Neural cell (in vitro differentiated cells): ENCODE measurements around the gene PRSS38. TPM values are rescaled to one million over a fixed set of nuclear protein-coding genes. Genes with fewer than 3 reads are reported as not detected.

ENCODE experiments used
- H2AFZ ChIP-seq: fragments of 200-600, 300-800 bp; sonication (generic), shearing (Covaris generic); 2 replicates; pipeline ENCODE4 v1.6.0; 2014; ENCODE audit warnings: low read depth, mild to moderate bottlenecking, antibody characterized with exemption, low read length, moderate library complexity
- H3F3A ChIP-seq: fragments of 200-600 bp; shearing (Covaris generic); 2 replicates; pipeline ENCODE4 v1.6.1; 2016; ENCODE audit warnings: mild to moderate bottlenecking, moderate library complexity, mixed read lengths, antibody characterized with exemption, low read length; ENCODE audit not compliant: insufficient read depth, poor library complexity, severe bottlenecking
- H3K27ac ChIP-seq: fragments of 200-600, 300-800 bp; sonication (generic), shearing (Covaris generic); 2 replicates; pipeline ENCODE4 v1.5.1; 2014; ENCODE audit warnings: mild to moderate bottlenecking, low read length, moderate library complexity
- H3K27me3 ChIP-seq: fragments of 300-800, 200-600 bp; sonication (generic), shearing (Covaris generic); 2 replicates; pipeline ENCODE4 v1.6.0; 2014; ENCODE audit warnings: mild to moderate bottlenecking, low read depth, low read length, moderate library complexity; ENCODE audit not compliant: insufficient read depth
- H3K36me3 ChIP-seq: fragments of 300-800, 200-600 bp; sonication (generic), shearing (Covaris generic); 2 replicates; pipeline ENCODE4 v1.5.1; 2014; ENCODE audit warnings: mild to moderate bottlenecking, antibody characterized with exemption, low read length, moderate library complexity; ENCODE audit not compliant: insufficient read depth
- H3K4me2 ChIP-seq: fragments of 300-800, 200-600 bp; sonication (generic), shearing (Covaris generic); 2 replicates; pipeline ENCODE4 v1.6.0; 2014; ENCODE audit warnings: mild to moderate bottlenecking, low read length
- H3K4me3 ChIP-seq: fragments of 300-800, 200-600 bp; sonication (generic), shearing (Covaris generic); 2 replicates; pipeline ENCODE4 v1.5.1; 2014; ENCODE audit warnings: mild to moderate bottlenecking, low read length, moderate library complexity
- H3K79me2 ChIP-seq: fragments of 200-600 bp; shearing (Covaris generic); replicated peaks from 2 replicates; pipeline ENCODE4 v1.6.0; 2014; ENCODE audit warnings: mild to moderate bottlenecking, low read length, moderate library complexity; ENCODE audit not compliant: insufficient read depth
- H3K9ac ChIP-seq: fragments of 300-800, 200-600 bp; sonication (generic), shearing (Covaris generic); 2 replicates; pipeline ENCODE4 v1.6.1; 2016; ENCODE audit warnings: mild to moderate bottlenecking, low read length, mixed read lengths
- H3K9me2 ChIP-seq: fragments of 200-600 bp; shearing (Covaris generic); 2 replicates; pipeline ENCODE4 v1.6.1; 2016; ENCODE audit warnings: mild to moderate bottlenecking, low read length, mixed read lengths; ENCODE audit not compliant: insufficient read depth
- H3K9me3 ChIP-seq: fragments of 200-600, 300-800 bp; sonication (generic), shearing (Covaris generic); 2 replicates; pipeline ENCODE4 v1.6.1; 2016; ENCODE audit warnings: mild to moderate bottlenecking, mixed run types, low read length, moderate library complexity, mixed read lengths
- H4K20me1 ChIP-seq: fragments of 200-600 bp; shearing (Covaris generic); 2 replicates; pipeline ENCODE4 v1.6.1; 2016; ENCODE audit warnings: mild to moderate bottlenecking, mixed run types; ENCODE audit not compliant: insufficient read depth
- EP300 ChIP-seq: fragments of 450-650 bp; conservative IDR thresholded peaks from 2 replicates; pipeline ENCODE4 v1.6.1; 2014; ENCODE audit warnings: antibody characterized with exemption, mild to moderate bottlenecking, moderate library complexity; ENCODE audit not compliant: poor library complexity, severe bottlenecking
- EZH2 ChIP-seq: fragments of 200-600, 300-800 bp; shearing (Covaris generic), sonication (generic); IDR thresholded peaks from 2 replicates; pipeline ENCODE4 v1.6.1; 2014; ENCODE audit warnings: antibody characterized with exemption, low read length, borderline replicate concordance, mild to moderate bottlenecking; ENCODE audit not compliant: insufficient read depth, poor library complexity, severe bottlenecking
- MXI1 ChIP-seq: fragments of 450-650 bp; conservative IDR thresholded peaks from 2 replicates; pipeline ENCODE4 v1.6.1; 2014; ENCODE audit warnings: antibody characterized with exemption, mild to moderate bottlenecking; ENCODE audit not compliant: poor library complexity, severe bottlenecking
- POLR2AphosphoS5 ChIP-seq: IDR thresholded peaks from 2 replicates; pipeline ENCODE4 v1.6.1; 2012
- RAD21 ChIP-seq: fragments of 450-650 bp; conservative IDR thresholded peaks from 2 replicates; pipeline ENCODE4 v1.6.1; 2014; ENCODE audit warnings: antibody characterized with exemption, mild to moderate bottlenecking, moderate library complexity
- SMC3 ChIP-seq: fragments of 450-650 bp; conservative IDR thresholded peaks from 2 replicates; pipeline ENCODE4 v1.6.1; 2014; ENCODE audit warnings: antibody characterized with exemption, mild to moderate bottlenecking, moderate library complexity; ENCODE audit not compliant: poor library complexity
- TAF1 ChIP-seq: IDR thresholded peaks from 2 replicates; pipeline ENCODE4 v1.6.1; 2012; ENCODE audit warnings: low read depth
- polyA plus RNA-seq: library from polyadenylated mRNA; depleted of rRNA; stranded (reverse); fragments of >200 nt; gene quantifications from 2 replicates; pipeline ENCODE4 v1.2.3, GENCODE V29; 2014
- TF ChIP-seq, protein P1 (sequence below): fragments of 450-650 bp; IDR thresholded peaks from 2 replicates; pipeline ENCODE4 v1.5.1; 2014; ENCODE audit warnings: antibody characterized with exemption, mild to moderate bottlenecking, moderate library complexity; ENCODE audit not compliant: poor library complexity, severe bottlenecking
- TF ChIP-seq, protein P2 (sequence below): IDR thresholded peaks from 2 replicates; pipeline ENCODE4 v1.6.1; 2012; ENCODE audit warnings: borderline replicate concordance

Gene PRSS38
- polyA plus RNA-seq, 1 donor from 2014 or later, result not detected

DNA sequence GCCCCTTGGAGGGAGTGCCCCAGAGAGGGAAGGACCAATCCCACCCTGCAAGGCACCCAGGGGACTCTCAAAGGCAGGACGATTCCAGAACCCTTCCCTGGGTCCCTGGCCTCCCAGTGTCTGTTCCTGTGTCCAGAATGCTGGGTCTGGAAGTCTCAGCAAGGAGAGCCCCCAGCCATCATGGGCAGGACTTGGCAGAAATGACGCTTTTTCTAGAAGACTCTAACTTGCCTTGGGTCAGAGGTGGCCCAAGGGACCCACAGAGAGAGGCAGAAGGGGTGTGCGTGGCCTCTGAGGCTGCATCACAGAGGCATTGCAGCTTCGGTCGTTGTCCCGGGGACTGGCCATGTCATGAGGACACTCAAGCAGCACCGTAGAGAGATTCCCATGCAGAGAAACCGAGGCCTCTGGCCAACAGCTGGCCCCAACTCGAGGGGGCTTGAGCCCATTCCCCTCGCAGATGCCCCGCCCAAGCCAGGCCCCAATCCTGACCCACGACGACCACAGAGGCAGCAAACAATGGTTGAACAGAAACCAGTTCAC lies 74.5 kb downstream of the PRSS38 start:
- H3K4me2 ChIP-seq, result no peak overlapping the region

DNA sequence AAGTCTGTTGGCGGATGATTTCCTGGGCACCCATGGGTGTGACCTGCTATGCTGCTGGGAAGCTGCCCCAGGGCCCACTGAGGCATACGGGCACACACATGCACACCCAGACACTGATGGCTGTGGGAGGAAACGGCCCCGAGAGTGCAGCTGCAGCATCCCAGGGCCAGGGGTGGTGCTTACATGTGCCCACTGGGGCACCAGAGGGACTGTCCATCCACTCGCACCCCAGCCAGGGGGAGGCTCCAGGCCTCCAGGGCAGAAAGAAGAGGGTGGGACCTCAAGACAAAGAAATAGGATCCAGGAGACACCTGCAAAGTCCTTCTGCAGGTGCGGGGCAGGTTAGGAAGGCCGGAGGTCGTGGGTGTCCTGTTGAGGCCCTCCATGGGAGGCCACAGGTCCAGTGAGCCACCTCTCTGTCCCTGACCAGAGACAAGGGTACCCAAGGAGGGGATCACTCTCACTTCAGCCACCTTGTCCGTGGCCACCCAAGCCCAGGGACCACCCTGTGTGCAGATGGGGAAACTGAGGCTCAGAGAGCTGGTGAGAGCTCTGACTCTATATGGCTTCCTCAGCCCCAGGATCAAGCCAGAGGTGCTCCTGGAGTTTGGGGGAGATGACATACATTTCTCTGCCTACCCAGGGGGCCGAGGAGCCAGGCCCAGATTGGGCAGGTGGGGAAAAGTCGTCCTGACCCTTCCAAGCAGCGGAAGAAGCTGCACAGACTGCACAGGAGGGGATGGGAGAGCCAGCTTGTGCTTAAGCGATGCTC lies 75.2 kb downstream of the PRSS38 start:
- H2AFZ ChIP-seq, result no peak overlapping the region
- no peak overlapping the region for H3K27ac ChIP-seq
- no peaks in the 10 kb centered on the region for H3K36me3 ChIP-seq
- H4K20me1 ChIP-seq, result no peaks in the 10 kb centered on the region
- no peak overlapping the region for H3K4me3 ChIP-seq
- no peaks in the 10 kb centered on the region for H3K27me3 ChIP-seq
- no peaks in the 10 kb centered on the region for H3F3A ChIP-seq
- no peaks in the 10 kb centered on the region for H3K9me2 ChIP-seq
- no peaks in the 10 kb centered on the region for H3K79me2 ChIP-seq
- no peak overlapping the region for H3K9ac ChIP-seq
- H3K4me2 ChIP-seq, result no peak overlapping the region
- no peaks in the 10 kb centered on the region for H3K9me3 ChIP-seq
- TF ChIP-seq EZH2, result no peak
- TF ChIP-seq EP300, result no peak
- TF ChIP-seq SMC3, result no peak

More for the DNA sequence above, 74.5 kb downstream of the PRSS38 start:
- TF ChIP-seq, protein P1, sequence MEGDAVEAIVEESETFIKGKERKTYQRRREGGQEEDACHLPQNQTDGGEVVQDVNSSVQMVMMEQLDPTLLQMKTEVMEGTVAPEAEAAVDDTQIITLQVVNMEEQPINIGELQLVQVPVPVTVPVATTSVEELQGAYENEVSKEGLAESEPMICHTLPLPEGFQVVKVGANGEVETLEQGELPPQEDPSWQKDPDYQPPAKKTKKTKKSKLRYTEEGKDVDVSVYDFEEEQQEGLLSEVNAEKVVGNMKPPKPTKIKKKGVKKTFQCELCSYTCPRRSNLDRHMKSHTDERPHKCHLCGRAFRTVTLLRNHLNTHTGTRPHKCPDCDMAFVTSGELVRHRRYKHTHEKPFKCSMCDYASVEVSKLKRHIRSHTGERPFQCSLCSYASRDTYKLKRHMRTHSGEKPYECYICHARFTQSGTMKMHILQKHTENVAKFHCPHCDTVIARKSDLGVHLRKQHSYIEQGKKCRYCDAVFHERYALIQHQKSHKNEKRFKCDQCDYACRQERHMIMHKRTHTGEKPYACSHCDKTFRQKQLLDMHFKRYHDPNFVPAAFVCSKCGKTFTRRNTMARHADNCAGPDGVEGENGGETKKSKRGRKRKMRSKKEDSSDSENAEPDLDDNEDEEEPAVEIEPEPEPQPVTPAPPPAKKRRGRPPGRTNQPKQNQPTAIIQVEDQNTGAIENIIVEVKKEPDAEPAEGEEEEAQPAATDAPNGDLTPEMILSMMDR, result no peak
- TF ChIP-seq RAD21, result no peak
- TF ChIP-seq, protein P2, sequence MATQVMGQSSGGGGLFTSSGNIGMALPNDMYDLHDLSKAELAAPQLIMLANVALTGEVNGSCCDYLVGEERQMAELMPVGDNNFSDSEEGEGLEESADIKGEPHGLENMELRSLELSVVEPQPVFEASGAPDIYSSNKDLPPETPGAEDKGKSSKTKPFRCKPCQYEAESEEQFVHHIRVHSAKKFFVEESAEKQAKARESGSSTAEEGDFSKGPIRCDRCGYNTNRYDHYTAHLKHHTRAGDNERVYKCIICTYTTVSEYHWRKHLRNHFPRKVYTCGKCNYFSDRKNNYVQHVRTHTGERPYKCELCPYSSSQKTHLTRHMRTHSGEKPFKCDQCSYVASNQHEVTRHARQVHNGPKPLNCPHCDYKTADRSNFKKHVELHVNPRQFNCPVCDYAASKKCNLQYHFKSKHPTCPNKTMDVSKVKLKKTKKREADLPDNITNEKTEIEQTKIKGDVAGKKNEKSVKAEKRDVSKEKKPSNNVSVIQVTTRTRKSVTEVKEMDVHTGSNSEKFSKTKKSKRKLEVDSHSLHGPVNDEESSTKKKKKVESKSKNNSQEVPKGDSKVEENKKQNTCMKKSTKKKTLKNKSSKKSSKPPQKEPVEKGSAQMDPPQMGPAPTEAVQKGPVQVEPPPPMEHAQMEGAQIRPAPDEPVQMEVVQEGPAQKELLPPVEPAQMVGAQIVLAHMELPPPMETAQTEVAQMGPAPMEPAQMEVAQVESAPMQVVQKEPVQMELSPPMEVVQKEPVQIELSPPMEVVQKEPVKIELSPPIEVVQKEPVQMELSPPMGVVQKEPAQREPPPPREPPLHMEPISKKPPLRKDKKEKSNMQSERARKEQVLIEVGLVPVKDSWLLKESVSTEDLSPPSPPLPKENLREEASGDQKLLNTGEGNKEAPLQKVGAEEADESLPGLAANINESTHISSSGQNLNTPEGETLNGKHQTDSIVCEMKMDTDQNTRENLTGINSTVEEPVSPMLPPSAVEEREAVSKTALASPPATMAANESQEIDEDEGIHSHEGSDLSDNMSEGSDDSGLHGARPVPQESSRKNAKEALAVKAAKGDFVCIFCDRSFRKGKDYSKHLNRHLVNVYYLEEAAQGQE, result no peak
- TF ChIP-seq TAF1, result no peak
- no peak for TF ChIP-seq EZH2
- no peak for TF ChIP-seq EP300
- no peak for TF ChIP-seq POLR2AphosphoS5
- no peak for TF ChIP-seq SMC3
- TF ChIP-seq MXI1, result no peak
- H3K36me3 ChIP-seq, result no peaks in the 10 kb centered on the region
- H2AFZ ChIP-seq, result no peak overlapping the region
- H3F3A ChIP-seq, result no peaks in the 10 kb centered on the region
- no peaks in the 10 kb centered on the region for H3K27me3 ChIP-seq
- H3K9me3 ChIP-seq, result no peaks in the 10 kb centered on the region
- no peak overlapping the region for H3K9ac ChIP-seq
- no peaks in the 10 kb centered on the region for H4K20me1 ChIP-seq
- no peak overlapping the region for H3K4me3 ChIP-seq
- H3K79me2 ChIP-seq, result no peaks in the 10 kb centered on the region
- no peaks in the 10 kb centered on the region for H3K9me2 ChIP-seq
- H3K27ac ChIP-seq, result no peak overlapping the region
